Measurements from ENCODE around the gene PEX3. TPM values are rescaled to one million over a fixed set of nuclear protein-coding genes. Genes with fewer than 3 reads are reported as not detected.

Gene PEX3
- total and polyA plus RNA-seq, 2 donors (not counting 1 experiment from before 2014, with no cell fraction given): 9.3 to 23.2 TPM

- TF ChIP-seq CTCF (IDR thresholded peaks at IDR 0.05): no peak
- no peak for TF ChIP-seq EZH2 (IDR thresholded peaks at IDR 0.05; ENCODE audit: borderline replicate concordance, insufficient read depth, low read depth, low read length, poor library complexity, severe bottlenecking)
- Histone ChIP-seq H3K9me3 (ENCODE audit: control extremely low read depth in 1 of 3, control insufficient read depth in 2 of 3, insufficient read depth in 1 of 3, low read length in 2 of 3) (no peaks in the 10 kb centered on the region), H4K20me1 (ENCODE audit: control insufficient read depth, insufficient read depth, low read length, poor library complexity, severe bottlenecking) (no peaks in the 10 kb centered on the region), H3K36me3 (replicated peaks in 1 of 2; ENCODE audit: control extremely low read depth in 1 of 2, control insufficient read depth in 1 of 2, extremely low read depth in 1 of 2, insufficient read depth in 2 of 2, low read length in 1 of 2) (no peaks in the 10 kb centered on the region), H2AFZ (ENCODE audit: insufficient read depth, low read depth, low read length, poor library complexity, severe bottlenecking) (no peak overlapping the region), H3K4me1 (ENCODE audit: control insufficient read depth in 2 of 2, insufficient read depth in 2 of 2, low read length in 2 of 2) (no peaks in the 10 kb centered on the region), H3K27ac (ENCODE audit: low read length in 2 of 2) (no peak overlapping the region), H3K4me3 (ENCODE audit: control extremely low read depth in 1 of 5, extremely low read depth in 1 of 5, insufficient read depth in 1 of 5, low read depth in 2 of 5, low read length in 4 of 5) (no peak overlapping the region), H3K4me2 (replicated peaks; ENCODE audit: low read depth, low read length, poor library complexity, severe bottlenecking) (no peak overlapping the region), H3K9ac (ENCODE audit: low read length) (no peak overlapping the region), H3K79me2 (ENCODE audit: control insufficient read depth, insufficient read depth, low read length) (no peaks in the 10 kb centered on the region), H3K27me3 (replicated peaks in 1 of 4; ENCODE audit: control extremely low read depth in 1 of 4, control insufficient read depth in 3 of 4, insufficient read depth in 4 of 4, low read length in 3 of 4) (no peaks in the 10 kb centered on the region)
- ChIA-PET CTCF (interaction anchor here (0.9 to 1.4 kb wide), 2 partner anchors 12 to 722 kb away, joined by 3 to 5 read pairs; no protein-coding TSS in a partner anchor), POLR2A (no interaction called here)
- ATAC-seq (ENCODE audit: low read depth): no peak
- WGBS (ENCODE audit: insufficient coverage): 100% methylated on average over 2 of the region's 3 CpGs
- intact Hi-C loops (cut with micrococcal nuclease): no loop called here
- Mint-ChIP-seq H3K4me3 (no peak overlapping the region), H3K27ac (no peak overlapping the region), H3K27me3 (no peaks in the 10 kb centered on the region), H3K4me1 (no peaks in the 10 kb centered on the region), H3K9me3 (ENCODE audit: insufficient read depth) (no peaks in the 10 kb centered on the region)
- no peak for DNase-seq
Measured at GRCh38 chr6:143414769-143415168, 35.8 kb upstream of the PEX3 start.

- H3K27ac ChIP-seq (ENCODE audit: low read length in 2 of 2): no peak overlapping the region
- WGBS (ENCODE audit: insufficient coverage): 98% methylated on average over 5 of the region's 6 CpGs
- H3K27me3 ChIP-seq (replicated peaks in 1 of 4; ENCODE audit: control extremely low read depth in 1 of 4, control insufficient read depth in 3 of 4, insufficient read depth in 4 of 4, low read length in 3 of 4): no peaks in the 10 kb centered on the region
- Mint-ChIP-seq H3K27me3 (no peaks in the 10 kb centered on the region), H3K9me3 (ENCODE audit: insufficient read depth) (no peaks in the 10 kb centered on the region), H3K4me3 (no peak overlapping the region), H3K4me1 (no peaks in the 10 kb centered on the region), H3K27ac (no peak overlapping the region)
- no peak overlapping the region for H3K9ac ChIP-seq (ENCODE audit: low read length)
- no peaks in the 10 kb centered on the region for H3K4me1 ChIP-seq (ENCODE audit: control insufficient read depth in 2 of 2, insufficient read depth in 2 of 2, low read length in 2 of 2)
- ATAC-seq (ENCODE audit: low read depth) (no peak), DNase-seq (no peak)
- H3K4me2 ChIP-seq (replicated peaks; ENCODE audit: low read depth, low read length, poor library complexity, severe bottlenecking): no peak overlapping the region
- intact Hi-C loops (cut with micrococcal nuclease): no loop called here
- TF ChIP-seq EZH2 (IDR thresholded peaks at IDR 0.05; ENCODE audit: borderline replicate concordance, insufficient read depth, low read depth, low read length, poor library complexity, severe bottlenecking) (no peak), CTCF (IDR thresholded peaks at IDR 0.05) (no peak)
- ChIA-PET CTCF (no interaction called here), POLR2A (no interaction called here)
- no peaks in the 10 kb centered on the region for H3K36me3 ChIP-seq (replicated peaks in 1 of 2; ENCODE audit: control extremely low read depth in 1 of 2, control insufficient read depth in 1 of 2, extremely low read depth in 1 of 2, insufficient read depth in 2 of 2, low read length in 1 of 2)
- H4K20me1 ChIP-seq (ENCODE audit: control insufficient read depth, insufficient read depth, low read length, poor library complexity, severe bottlenecking): no peaks in the 10 kb centered on the region
- no peak overlapping the region for H3K4me3 ChIP-seq (ENCODE audit: control extremely low read depth in 1 of 5, extremely low read depth in 1 of 5, insufficient read depth in 1 of 5, low read depth in 2 of 5, low read length in 4 of 5)
- H3K79me2 ChIP-seq (ENCODE audit: control insufficient read depth, insufficient read depth, low read length): no peaks in the 10 kb centered on the region
- H3K9me3 ChIP-seq (ENCODE audit: control extremely low read depth in 1 of 3, control insufficient read depth in 2 of 3, insufficient read depth in 1 of 3, low read length in 2 of 3): no peaks in the 10 kb centered on the region
- no peak overlapping the region for H2AFZ ChIP-seq (ENCODE audit: insufficient read depth, low read depth, low read length, poor library complexity, severe bottlenecking)
Measured at GRCh38 chr6:143419526-143419925, 31.1 kb upstream of the PEX3 start.
